ENCODE data around the gene KLF11.
"Not testable (repeated sequence)": the region's sequence is repeated elsewhere in the genome, so short reads cannot be mapped to it uniquely, and the experiment has no call there.

DNA sequence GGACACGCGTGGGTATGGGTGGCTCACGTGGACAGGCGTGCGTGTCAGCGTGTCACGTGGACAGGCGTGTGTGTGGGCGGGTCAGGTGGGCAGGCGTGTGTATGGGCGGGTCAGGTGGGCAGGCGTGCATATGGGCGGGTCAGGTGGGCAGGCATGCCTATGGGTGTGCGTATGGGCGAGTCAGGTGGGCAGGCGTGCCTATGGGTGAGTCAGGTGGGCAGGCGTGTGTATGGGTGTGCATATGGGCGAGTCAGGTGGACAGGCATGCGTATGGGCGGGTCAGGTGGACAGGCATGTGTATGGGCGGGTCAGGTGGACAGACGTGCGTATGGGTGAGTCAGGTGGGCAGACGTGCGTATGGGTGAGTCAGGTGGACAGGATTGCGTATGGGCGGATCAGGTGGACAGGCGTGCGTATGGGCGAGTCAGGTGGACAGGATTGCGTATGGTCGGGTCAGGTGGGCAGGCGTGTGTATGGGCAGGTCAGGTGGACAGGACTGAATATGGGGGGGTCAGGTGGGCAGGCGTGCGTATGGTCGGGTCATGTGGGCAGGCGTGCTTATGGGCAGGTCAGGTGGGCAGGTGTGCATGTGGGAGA, 30.9 kb upstream of the KLF11 start:
- TF ChIP-seq, protein P1, sequence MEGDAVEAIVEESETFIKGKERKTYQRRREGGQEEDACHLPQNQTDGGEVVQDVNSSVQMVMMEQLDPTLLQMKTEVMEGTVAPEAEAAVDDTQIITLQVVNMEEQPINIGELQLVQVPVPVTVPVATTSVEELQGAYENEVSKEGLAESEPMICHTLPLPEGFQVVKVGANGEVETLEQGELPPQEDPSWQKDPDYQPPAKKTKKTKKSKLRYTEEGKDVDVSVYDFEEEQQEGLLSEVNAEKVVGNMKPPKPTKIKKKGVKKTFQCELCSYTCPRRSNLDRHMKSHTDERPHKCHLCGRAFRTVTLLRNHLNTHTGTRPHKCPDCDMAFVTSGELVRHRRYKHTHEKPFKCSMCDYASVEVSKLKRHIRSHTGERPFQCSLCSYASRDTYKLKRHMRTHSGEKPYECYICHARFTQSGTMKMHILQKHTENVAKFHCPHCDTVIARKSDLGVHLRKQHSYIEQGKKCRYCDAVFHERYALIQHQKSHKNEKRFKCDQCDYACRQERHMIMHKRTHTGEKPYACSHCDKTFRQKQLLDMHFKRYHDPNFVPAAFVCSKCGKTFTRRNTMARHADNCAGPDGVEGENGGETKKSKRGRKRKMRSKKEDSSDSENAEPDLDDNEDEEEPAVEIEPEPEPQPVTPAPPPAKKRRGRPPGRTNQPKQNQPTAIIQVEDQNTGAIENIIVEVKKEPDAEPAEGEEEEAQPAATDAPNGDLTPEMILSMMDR (conservative IDR thresholded peaks at IDR 0.05 in 1 of 2, IDR thresholded peaks at IDR 0.05 in 1 of 2; ENCODE audit: low read depth in 1 of 2, low read length in 2 of 2): not testable (repeated sequence)
- TF ChIP-seq EZH2 (IDR thresholded peaks at IDR 0.05; ENCODE audit: low read length, missing control alignments): not testable (repeated sequence)
